Right lobe of liver (tissue), 4 donors: ENCODE results near the gene STK16.

ENCODE experiments used
- POLR2A ChIP-seq: fragments of 450-650 bp; IDR thresholded peaks from one replicate; pipeline ENCODE4 v1.6.1; 2017; ENCODE audit warnings: antibody characterized with exemption, mild to moderate bottlenecking
- TF ChIP-seq, protein P1 (sequence below), 4 donors: fragments of 200-600 bp in 3 of 4; fragments of 450-650 bp in 1 of 4; IDR thresholded peaks; one replicate each; pipeline versions ENCODE4 v1.5.1 to v1.8.0; 2016 to 2022; ENCODE audit warnings: antibody characterized with exemption in 4 of 4, mild to moderate bottlenecking in 2 of 4
- donor health status: DM: no; HTN: no; CAD: no.
- donor health status: DM: no; HTN: no; CAD: no.
- donor health status: DM: no; HTN: yes; CAD: no.

DNA sequence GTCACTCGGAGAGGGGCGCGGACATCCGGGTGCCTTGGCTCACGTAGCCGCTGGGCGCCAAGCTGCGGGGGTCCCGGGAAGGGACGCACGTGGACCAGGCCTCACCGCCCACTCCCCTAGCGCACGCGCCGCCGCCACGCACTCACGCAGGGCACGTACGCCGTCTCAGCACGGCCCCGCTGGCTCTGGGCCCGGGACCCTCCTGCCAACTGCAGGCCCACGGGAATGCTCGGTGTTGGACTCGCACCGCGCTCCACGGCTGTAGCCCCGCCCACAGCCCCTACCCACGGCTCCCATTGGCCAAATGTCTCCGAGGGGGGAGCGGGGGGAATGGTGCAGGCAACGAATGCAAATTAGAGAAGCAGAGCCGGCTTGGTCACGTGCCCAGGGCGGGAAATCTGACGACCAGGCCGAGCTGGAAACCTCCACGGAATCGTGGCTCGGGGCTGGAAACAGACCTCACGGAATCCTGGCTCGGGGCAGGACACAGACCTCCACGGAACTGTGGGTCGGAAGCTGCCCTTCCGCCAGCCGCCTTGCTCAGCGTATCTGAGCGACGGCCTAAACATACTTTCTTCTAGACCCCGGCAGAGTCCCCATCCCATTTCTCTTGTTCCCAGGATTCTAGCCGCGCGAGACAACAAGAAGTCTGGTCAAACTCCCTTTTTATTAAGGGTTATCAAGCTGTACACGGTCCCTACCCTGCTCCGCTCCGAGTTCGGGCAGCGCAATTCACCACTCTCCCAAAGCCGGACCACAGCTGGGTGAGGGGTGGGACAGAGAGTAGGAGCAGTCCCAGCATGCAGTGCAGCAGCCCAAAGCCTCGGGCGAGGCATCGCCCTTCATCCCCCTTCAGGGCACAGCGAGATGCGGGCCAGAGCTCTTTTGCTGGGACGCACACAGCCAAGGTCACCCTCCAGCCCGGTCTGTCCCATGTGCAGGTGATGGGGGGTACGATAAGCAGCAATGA is 26.3 kb upstream of the STK16 start, which contains the start of gene ABCB6:
- TF ChIP-seq, protein P1, sequence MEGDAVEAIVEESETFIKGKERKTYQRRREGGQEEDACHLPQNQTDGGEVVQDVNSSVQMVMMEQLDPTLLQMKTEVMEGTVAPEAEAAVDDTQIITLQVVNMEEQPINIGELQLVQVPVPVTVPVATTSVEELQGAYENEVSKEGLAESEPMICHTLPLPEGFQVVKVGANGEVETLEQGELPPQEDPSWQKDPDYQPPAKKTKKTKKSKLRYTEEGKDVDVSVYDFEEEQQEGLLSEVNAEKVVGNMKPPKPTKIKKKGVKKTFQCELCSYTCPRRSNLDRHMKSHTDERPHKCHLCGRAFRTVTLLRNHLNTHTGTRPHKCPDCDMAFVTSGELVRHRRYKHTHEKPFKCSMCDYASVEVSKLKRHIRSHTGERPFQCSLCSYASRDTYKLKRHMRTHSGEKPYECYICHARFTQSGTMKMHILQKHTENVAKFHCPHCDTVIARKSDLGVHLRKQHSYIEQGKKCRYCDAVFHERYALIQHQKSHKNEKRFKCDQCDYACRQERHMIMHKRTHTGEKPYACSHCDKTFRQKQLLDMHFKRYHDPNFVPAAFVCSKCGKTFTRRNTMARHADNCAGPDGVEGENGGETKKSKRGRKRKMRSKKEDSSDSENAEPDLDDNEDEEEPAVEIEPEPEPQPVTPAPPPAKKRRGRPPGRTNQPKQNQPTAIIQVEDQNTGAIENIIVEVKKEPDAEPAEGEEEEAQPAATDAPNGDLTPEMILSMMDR (IDR thresholded peaks at IDR 0.05): no peak
- peak; percentile 63 for TF ChIP-seq POLR2A
